ENCODE data around the gene SPSB3. TPM values are rescaled to one million over a fixed set of nuclear protein-coding genes. Genes with fewer than 3 reads are reported as not detected.

The SPSB3 gene
- total RNA-seq, 2 experiments from 2014 or later: 12.5 to 13.6 TPM

GRCh38 chr16:1766231-1766630 lies 16.1 kb downstream of the SPSB3 start:
- ChIA-PET CTCF (no interaction called here), POLR2A (no interaction called here)
- no peak for ATAC-seq
- intact Hi-C loops (cut with DNase I, micrococcal nuclease): no loop called here
- no peak overlapping the region for H3K4me3 Mint-ChIP-seq
- H3K4me1 Mint-ChIP-seq: peaks cover 7% of the 10 kb centered on the region
- H3K27ac Mint-ChIP-seq: no peak overlapping the region
- H3K9me3 Mint-ChIP-seq (ENCODE audit: low read depth): no peaks in the 10 kb centered on the region
- no peaks in the 10 kb centered on the region for H3K27me3 Mint-ChIP-seq
- peaks cover 12% of the 10 kb centered on the region for H3K36me3 Mint-ChIP-seq (ENCODE audit: low read depth)
- no peak for DNase-seq

DNA sequence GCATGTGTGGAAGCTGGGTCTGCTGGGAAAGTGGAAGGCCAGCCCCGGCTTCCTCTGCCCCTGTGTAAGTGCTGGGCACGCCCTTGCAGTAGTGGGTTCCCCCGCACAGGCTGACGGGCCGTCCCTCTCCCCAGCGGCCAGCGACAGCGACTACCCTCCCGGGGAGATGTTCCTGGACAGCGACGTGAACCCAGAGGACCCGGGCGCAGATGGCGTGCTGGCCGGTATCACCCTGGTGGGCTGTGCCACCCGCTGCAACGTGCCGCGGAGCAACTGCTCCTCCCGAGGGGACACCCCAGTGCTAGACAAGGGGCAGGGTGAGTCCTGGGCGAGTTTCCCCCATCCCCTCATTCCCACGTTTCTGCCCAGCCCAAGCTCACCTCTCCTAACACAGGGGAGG lies 16.5 kb downstream of the SPSB3 start:
- H3K4me1 Mint-ChIP-seq: peaks cover 7% of the 10 kb centered on the region
- POLR2A ChIA-PET: no interaction called here
- peaks cover 14% of the 10 kb centered on the region for H3K36me3 Mint-ChIP-seq (ENCODE audit: low read depth)
- no peaks in the 10 kb centered on the region for H3K27me3 Mint-ChIP-seq
- ATAC-seq: no peak
- CTCF ChIA-PET: no interaction called here
- intact Hi-C loops (cut with DNase I, micrococcal nuclease): no loop called here
- H3K4me3 Mint-ChIP-seq: no peak overlapping the region
- no peak overlapping the region for H3K27ac Mint-ChIP-seq
- no peaks in the 10 kb centered on the region for H3K9me3 Mint-ChIP-seq (ENCODE audit: low read depth)
- DNase-seq: no peak

DNA sequence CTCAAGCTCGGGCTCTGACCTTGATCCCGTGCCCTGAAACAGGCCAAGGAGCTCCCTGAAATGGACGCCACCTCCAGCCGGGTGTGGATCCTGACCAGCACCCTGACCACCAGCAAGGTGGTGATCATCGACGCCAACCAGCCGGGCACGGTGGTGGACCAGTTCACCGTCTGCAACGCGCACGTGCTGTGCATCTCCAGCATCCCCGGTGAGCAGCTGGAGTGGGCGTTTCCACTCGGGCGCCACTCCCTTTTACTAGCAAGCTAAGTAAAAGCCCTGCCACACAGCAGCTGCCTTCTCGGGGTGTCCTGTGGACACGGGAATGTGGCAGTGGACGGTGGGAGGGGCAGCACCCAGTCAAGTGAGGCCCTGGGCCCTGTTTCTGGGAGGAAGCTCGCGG lies 17.4 kb downstream of the SPSB3 start:
- peaks cover 9% of the 10 kb centered on the region for H3K36me3 Mint-ChIP-seq (ENCODE audit: low read depth)
- intact Hi-C loops (cut with DNase I, micrococcal nuclease): no loop called here
- no peak overlapping the region for H3K27ac Mint-ChIP-seq
- peaks cover under 1% of the 10 kb centered on the region for H3K4me1 Mint-ChIP-seq
- no peaks in the 10 kb centered on the region for H3K9me3 Mint-ChIP-seq (ENCODE audit: low read depth)
- H3K4me3 Mint-ChIP-seq: no peak overlapping the region
- H3K27me3 Mint-ChIP-seq: no peaks in the 10 kb centered on the region
- ChIA-PET CTCF (no interaction called here), POLR2A (interaction anchor here (0.6 kb wide), 2 partner anchors 10 to 287 kb away, joined by 3 to 5 read pairs; no protein-coding TSS in a partner anchor)
- ATAC-seq (no peak), DNase-seq (no peak)

DNA sequence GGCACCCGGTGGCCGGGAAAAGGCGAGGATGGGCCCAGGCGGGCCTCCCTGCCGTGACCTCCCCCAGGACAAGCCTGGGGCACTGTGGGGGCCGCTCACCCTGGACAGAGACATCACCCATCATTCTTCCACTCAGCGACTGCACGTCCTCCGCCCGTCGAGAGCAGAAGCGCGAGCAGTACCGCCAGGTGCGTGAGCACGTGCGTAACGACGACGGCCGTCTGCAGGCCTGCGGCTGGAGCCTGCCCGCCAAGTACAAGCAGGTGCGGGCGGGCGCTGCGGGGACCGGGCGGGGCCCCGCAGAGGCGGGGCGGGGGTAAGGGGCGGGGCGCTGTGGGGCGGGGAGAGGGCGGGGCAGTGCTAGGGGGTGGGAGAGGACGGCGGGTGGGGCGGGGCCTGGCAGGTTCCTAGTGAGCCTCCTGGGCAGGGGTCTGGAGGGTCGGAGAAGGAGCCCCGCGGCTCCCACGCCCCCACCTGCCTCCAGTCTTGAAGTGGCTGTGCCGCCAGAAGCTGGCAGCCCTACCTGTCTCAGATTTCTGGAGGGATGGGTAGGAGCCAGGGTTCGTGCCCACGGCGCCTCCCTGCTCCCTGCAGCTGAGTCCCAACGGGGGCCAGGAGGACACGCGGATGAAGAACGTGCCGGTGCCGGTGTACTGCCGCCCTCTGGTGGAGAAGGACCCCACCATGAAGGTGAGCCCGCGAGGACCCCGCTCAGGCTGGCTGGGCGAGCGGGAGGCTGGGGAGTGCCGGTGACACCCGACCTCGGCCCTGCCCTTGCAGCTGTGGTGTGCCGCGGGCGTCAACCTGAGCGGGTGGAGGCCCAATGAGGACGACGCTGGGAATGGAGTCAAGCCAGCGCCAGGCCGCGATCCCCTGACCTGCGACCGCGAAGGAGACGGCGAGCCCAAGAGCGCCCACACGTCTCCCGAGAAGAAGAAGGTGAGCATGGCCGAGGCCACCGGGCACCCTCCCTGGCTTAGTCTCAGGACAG lies 18.6 kb downstream of the SPSB3 start:
- intact Hi-C loops (cut with DNase I, micrococcal nuclease): no loop called here
- CTCF ChIA-PET: interaction anchor here (0.6 kb wide), 1 partner anchor 20 kb away, joined by 3 read pairs; no protein-coding TSS in a partner anchor
- POLR2A ChIA-PET: interaction anchor here (0.5 kb wide), 1 partner anchor 14 kb away, joined by 6 read pairs; no protein-coding TSS in a partner anchor

DNA sequence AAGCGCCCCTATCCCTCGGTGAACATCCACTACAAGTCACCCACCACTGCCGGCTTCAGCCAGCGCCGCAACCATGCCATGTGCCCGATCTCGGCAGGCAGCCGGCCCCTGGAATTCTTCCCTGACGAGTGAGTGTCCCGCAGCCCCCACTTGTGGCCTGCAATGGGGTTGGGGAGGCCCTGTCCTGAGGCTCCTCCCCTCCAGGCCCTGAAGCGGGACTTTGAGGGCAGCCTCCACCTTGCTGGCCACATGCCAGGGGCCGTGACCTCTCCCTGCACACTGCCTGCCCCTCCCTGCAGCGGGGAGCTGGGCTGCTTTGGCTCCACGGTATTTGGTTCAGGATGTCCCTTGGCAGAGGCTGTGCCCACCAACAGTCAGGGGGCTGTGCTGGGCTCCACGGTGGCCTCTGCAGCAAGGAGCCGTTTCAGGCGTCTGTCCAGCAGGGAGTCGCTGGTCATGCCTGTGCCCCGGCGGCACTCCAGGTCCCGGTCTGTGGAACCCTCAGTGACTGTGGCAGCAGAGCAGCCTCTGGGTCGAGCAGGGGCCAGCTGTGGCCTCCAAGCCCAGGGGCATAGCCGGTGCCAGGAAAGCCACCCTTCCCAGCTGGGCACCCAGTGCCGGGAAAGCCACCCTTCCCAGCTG lies 19.4 kb downstream of the SPSB3 start:
- ATAC-seq: no peak
- H3K36me3 Mint-ChIP-seq (ENCODE audit: low read depth): peaks cover 8% of the 10 kb centered on the region
- CTCF ChIA-PET: interaction anchor here (0.7 kb wide), 1 partner anchor 30 kb away, joined by 3 read pairs; no protein-coding TSS in a partner anchor
- DNase-seq: no peak
- POLR2A ChIA-PET: no interaction called here
- H3K4me3 Mint-ChIP-seq: no peak overlapping the region
- no peak overlapping the region for H3K27ac Mint-ChIP-seq
- H3K4me1 Mint-ChIP-seq: no peaks in the 10 kb centered on the region
- H3K9me3 Mint-ChIP-seq (ENCODE audit: low read depth): no peaks in the 10 kb centered on the region
- intact Hi-C loops (cut with DNase I, micrococcal nuclease): no loop called here
- no peaks in the 10 kb centered on the region for H3K27me3 Mint-ChIP-seq

More for the DNA sequence above, 18.6 kb downstream of the SPSB3 start:
- ATAC-seq: no peak
- no peak for DNase-seq
- H3K4me3 Mint-ChIP-seq: no peak overlapping the region
- H3K4me1 Mint-ChIP-seq: no peaks in the 10 kb centered on the region
- H3K27ac Mint-ChIP-seq: no peak overlapping the region
- H3K9me3 Mint-ChIP-seq (ENCODE audit: low read depth): no peaks in the 10 kb centered on the region
- H3K27me3 Mint-ChIP-seq: no peaks in the 10 kb centered on the region
- peaks cover 9% of the 10 kb centered on the region for H3K36me3 Mint-ChIP-seq (ENCODE audit: low read depth)

- ChIA-PET CTCF (interaction anchor here (0.7 kb wide), 1 partner anchor 29 kb away, joined by 3 read pairs; no protein-coding TSS in a partner anchor), POLR2A (no interaction called here)
- ATAC-seq: no peak
- Mint-ChIP-seq H3K9me3 (ENCODE audit: low read depth) (no peaks in the 10 kb centered on the region), H3K4me3 (no peak overlapping the region), H3K36me3 (ENCODE audit: low read depth) (peaks cover 7% of the 10 kb centered on the region), H3K27me3 (no peaks in the 10 kb centered on the region), H3K27ac (no peak overlapping the region), H3K4me1 (peaks cover 3% of the 10 kb centered on the region)
- no peak for DNase-seq
- intact Hi-C loops (cut with DNase I, micrococcal nuclease): no loop called here
Measured at GRCh38 chr16:1762196-1762878, 20.0 kb downstream of the SPSB3 start.

DNA sequence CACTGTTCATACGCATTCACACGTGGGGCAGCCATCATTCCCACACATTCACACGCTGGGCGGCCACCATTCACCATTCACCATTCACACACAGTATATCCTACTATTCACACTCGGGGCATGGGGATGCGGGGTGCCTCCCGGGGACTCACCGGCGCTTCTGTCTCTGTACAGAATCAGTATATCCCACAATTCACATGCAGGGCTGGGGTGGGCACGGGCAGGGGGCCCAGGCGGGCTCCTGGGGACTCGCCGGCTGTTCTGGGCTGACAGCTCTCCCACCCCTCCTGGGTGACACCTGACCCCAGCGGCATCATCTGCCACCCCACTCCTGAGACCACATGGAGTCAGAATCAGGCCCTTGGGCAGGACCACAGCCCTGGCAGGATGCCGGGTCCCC lies 20.6 kb downstream of the SPSB3 start:
- intact Hi-C loops (cut with DNase I, micrococcal nuclease): no loop called here
- Mint-ChIP-seq H3K27ac (no peak overlapping the region), H3K4me3 (no peak overlapping the region), H3K9me3 (ENCODE audit: low read depth) (no peaks in the 10 kb centered on the region), H3K4me1 (peaks cover 8% of the 10 kb centered on the region), H3K36me3 (ENCODE audit: low read depth) (peaks cover 7% of the 10 kb centered on the region), H3K27me3 (no peaks in the 10 kb centered on the region)
- ATAC-seq (no peak), DNase-seq (no peak)
- CTCF ChIA-PET: no interaction called here
- POLR2A ChIA-PET: no interaction called here

- ChIA-PET CTCF (no interaction called here), POLR2A (no interaction called here)
- no peak overlapping the region for H3K4me3 Mint-ChIP-seq
- peaks cover 10% of the 10 kb centered on the region for H3K4me1 Mint-ChIP-seq
- intact Hi-C loops (cut with DNase I, micrococcal nuclease): no loop called here
- no peaks in the 10 kb centered on the region for H3K9me3 Mint-ChIP-seq (ENCODE audit: low read depth)
- ATAC-seq (no peak), DNase-seq (no peak)
- H3K27ac Mint-ChIP-seq: no peak overlapping the region
- H3K36me3 Mint-ChIP-seq (ENCODE audit: low read depth): peaks cover 7% of the 10 kb centered on the region
- H3K27me3 Mint-ChIP-seq: no peaks in the 10 kb centered on the region
Measured at GRCh38 chr16:1760911-1761310, 21.5 kb downstream of the SPSB3 start.

DNA sequence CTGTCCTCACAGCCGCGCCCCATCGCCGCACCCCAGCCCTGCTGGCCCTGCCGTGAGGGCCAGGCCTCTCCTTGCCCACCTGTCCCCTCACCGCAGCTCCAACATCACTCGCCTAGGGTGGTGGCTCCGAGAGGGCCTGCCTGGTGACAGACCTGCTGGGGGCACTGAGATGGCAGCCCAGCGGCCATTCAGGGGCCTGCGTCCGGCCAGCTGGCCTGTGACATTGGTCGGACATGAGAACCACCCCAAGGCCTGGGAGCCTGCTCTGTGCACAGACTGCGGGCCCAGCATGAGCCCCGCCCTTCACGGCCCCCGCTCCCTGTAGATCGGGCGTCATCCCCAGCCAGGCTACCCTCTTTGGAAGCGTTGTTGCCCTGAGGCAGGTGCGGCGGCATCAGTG lies 22.9 kb downstream of the SPSB3 start:
- Mint-ChIP-seq H3K27ac (no peak overlapping the region), H3K4me1 (peaks cover 10% of the 10 kb centered on the region), H3K9me3 (ENCODE audit: low read depth) (no peaks in the 10 kb centered on the region), H3K4me3 (no peak overlapping the region), H3K36me3 (ENCODE audit: low read depth) (peaks cover 10% of the 10 kb centered on the region), H3K27me3 (no peaks in the 10 kb centered on the region)
- ChIA-PET CTCF (interaction anchor here (0.8 kb wide), 1 partner anchor 115 kb away, joined by 3 read pairs; no protein-coding TSS in a partner anchor), POLR2A (no interaction called here)
- intact Hi-C loops (cut with DNase I, micrococcal nuclease): no loop called here
- ATAC-seq: no peak
- no peak for DNase-seq

DNA sequence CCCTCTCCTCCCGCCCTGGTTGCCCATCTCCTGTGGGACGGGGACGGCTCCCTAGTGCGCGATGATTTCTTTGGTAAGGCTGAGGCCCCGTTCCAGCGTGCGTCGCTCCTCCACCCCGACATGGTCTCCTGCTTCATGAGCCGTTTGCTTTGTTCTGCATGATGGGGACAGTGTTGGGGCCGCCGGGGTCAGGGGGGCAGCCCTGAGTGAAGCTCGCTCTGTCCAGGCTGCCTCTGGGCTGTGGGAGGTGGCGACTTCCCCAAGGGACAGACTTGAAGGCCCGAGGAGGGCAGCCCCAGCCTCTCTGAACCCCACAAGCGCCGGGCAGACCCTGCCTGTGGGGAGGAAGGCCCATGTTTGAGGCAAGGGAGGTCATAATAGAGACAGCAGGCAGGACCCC lies 23.4 kb downstream of the SPSB3 start:
- Mint-ChIP-seq H3K27ac (no peak overlapping the region), H3K36me3 (ENCODE audit: low read depth) (peaks cover 10% of the 10 kb centered on the region), H3K4me3 (no peak overlapping the region), H3K9me3 (ENCODE audit: low read depth) (no peaks in the 10 kb centered on the region), H3K27me3 (no peaks in the 10 kb centered on the region), H3K4me1 (peaks cover 10% of the 10 kb centered on the region)
- no peak for DNase-seq
- ATAC-seq: no peak
- intact Hi-C loops (cut with DNase I, micrococcal nuclease): no loop called here
- ChIA-PET POLR2A (no interaction called here), CTCF (no interaction called here)

DNA sequence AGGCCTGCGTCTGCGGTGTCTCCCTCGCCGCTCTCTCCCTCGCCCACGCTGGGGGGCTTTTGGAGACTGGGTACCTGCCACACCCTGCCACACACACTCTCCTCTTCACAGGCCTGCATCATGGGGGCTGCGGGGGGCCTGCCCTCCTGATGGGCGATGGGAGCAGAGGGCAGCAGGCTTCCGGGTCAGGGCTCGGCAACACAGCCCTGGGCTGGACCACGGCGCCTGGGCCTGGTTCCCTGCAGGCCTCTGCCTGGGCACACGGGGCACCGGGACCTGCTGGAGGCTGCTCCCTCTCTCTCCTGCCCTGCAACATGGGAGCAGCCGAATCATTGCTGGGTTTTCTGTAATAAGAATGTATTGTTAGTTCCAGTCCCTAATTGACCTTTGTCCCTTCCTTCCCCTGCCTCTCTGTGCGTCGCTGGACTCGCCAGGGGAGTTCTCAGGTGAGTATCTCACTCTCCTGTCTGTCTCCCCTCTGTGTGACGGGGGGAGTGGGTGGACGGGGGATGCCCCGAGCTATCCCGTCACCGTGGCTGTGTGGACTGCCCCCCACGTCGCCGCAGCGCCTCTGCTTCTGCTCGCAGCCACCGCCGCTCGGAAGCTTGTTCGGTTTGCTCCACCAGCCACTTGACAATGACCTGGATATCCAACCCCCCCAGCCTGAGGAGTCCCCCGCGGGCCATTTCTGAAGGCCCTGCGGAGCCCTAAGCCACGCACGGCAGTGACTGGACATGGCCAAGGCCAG lies 24.5 kb downstream of the SPSB3 start:
- intact Hi-C loops (cut with DNase I, micrococcal nuclease): no loop called here
- Mint-ChIP-seq H3K9me3 (ENCODE audit: low read depth) (no peaks in the 10 kb centered on the region), H3K4me1 (peaks cover 10% of the 10 kb centered on the region), H3K27ac (no peak overlapping the region), H3K27me3 (no peaks in the 10 kb centered on the region), H3K4me3 (no peak overlapping the region), H3K36me3 (ENCODE audit: low read depth) (peaks cover 11% of the 10 kb centered on the region)
- DNase-seq (no peak), ATAC-seq (no peak)
- CTCF ChIA-PET: no interaction called here
- POLR2A ChIA-PET: no interaction called here

Data from activated CD4-positive, alpha-beta T cell treated with anti-CD3 and anti-CD28 coated beads for 36 hours (primary cell).